GM19468 (cell line): ENCODE data around the gene IGFBP3.
"Not testable (repeated sequence)": the region's sequence is repeated elsewhere in the genome, so short reads cannot be mapped to it uniquely, and the experiment has no call there.

Source experiments
- ATAC-seq: cut with Tn5 transposase; IDR thresholded peaks from one replicate; pipeline ENCODE4 v1.9.1; 2021; ENCODE audit warnings: mild to moderate bottlenecking, moderate library complexity, moderate number of reproducible peaks; ENCODE audit not compliant: unreplicated experiment; ENCODE audit errors: extremely low read depth

IGFBP3 gene, protein sequence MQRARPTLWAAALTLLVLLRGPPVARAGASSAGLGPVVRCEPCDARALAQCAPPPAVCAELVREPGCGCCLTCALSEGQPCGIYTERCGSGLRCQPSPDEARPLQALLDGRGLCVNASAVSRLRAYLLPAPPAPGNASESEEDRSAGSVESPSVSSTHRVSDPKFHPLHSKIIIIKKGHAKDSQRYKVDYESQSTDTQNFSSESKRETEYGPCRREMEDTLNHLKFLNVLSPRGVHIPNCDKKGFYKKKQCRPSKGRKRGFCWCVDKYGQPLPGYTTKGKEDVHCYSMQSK

DNA sequence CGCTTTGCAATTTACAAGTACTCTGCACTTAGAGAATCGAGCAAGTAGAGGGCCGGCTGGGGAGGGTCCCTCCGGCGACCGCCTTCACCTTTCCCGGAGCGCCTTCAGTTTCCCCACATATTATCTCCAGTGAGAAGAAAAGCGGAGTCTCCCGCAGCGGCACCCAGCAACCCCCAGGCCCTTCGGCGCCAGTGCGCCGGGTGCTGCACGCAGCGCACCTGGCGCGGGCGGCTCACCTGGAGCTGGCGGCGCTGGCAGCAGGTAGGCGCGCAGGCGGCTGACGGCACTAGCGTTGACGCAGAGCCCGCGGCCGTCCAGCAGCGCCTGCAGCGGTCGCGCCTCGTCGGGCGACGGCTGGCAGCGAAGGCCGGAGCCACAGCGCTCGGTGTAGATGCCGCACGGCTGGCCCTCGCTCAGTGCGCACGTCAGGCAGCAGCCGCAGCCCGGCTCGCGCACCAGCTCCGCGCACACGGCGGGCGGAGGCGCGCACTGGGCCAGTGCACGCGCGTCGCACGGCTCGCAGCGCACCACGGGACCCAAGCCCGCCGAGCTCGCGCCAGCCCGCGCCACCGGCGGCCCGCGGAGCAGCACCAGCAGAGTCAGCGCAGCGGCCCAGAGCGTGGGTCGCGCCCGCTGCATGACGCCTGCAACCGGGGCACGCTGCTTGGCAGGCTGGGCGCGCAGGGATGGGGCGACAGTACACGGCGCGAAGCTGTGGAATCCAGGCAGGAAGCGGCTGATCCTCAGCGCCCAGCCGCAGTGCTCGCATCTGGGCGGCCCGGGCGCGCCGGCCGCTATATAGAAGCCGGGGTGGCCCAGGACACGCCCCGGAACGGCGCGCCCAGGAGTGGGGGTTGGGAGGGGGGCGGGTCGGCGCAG lies at the start of gene IGFBP3:
Gene IGFBP3, minus strand, starts transcription at position 771 of the 879 bp plus-strand sequence. Its CDS starts 132 bp downstream, at position 639.
- no peak for ATAC-seq

DNA sequence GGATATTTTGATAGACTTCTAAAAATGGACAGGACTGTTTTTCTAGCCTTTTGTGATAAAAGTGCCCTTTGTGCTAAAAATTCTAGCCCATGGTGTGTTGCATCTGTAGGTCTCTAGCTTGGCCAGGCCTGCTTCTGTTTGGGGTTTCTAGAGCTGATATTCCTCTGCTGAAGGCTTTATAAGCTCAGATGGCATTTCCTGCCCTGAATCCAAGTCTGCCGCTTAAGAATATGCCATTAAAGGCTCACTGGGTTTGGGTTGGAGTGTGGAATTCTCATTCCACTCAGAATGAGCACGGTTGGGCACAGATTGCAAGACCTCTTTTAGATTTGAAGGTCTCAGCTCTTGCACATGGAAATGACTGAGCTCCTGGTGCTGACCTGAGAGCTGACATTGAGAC lies 49.4 kb upstream of the IGFBP3 start:
- no peak for ATAC-seq

DNA sequence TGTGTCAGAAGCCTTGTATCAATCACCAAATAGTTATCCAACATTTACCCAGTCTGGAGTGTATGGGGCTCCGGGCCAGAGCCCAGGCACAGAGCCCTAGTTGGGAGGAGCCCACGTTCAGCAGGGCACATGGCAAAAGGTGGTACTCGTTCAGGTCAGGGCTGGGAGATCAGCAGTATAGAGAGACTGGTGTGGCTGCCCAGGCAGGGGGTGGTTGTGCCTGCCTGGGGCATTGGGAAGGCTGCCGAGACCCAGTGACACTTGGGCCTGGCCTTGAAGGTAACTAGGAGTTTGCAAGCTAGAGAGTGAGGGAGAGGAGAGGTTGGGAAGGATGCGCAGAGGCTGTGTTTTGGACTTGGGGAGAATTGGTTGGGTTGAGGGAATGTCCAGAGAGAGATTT lies 48.9 kb upstream of the IGFBP3 start:
- no peak for ATAC-seq

DNA sequence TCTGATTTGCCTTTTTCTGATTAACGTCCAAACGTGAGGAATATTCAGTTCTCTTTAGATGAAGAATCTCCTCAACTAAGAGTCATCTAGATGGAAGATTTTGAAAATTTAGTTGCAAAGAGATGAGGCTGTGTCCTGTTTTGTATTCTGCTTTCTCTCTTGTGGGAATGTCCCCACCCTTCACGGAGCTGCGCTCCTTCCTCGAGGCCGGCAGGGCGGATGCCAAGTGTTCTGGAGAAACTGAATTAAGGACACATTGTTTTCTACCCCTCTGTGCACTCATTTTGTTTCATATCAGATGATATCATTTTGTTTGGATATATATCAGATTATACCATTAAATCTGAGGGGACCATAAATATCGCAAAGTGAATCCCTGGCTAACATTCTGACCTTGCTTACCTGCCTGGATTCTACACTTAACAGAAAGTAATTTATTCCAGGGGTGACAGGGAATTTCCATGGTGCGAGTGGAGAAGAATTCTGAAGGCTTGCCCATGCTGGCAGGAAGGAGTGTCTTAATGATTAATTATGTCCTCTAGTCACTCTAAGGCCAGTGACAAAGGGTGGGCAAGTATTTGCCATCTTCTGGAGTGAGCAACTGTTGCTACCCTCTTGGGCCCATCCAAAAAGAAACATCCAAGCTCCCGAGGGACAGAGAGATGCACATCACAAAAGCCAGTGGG lies 47.9 kb upstream of the IGFBP3 start:
- ATAC-seq: no peak

DNA sequence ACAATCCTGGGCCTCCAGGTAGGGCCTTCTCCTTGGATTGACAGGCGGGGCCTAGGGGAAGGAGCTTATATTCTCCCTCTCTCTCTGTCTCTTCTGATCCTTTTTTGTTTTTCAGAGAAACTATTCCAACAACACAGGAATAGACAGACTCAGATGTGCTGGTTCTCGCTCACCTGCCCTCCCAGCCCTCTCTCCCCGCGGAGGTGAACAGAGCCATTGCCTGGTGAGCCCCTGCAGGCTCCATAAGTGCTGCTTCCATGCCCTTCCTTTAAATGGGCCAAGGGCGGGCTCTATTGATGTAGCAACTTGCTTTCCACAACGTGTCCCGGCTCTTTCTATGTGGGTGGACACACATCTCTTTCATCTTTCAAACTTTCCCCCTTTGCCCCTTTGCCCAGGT lies 47.2 kb upstream of the IGFBP3 start:
- no peak for ATAC-seq

DNA sequence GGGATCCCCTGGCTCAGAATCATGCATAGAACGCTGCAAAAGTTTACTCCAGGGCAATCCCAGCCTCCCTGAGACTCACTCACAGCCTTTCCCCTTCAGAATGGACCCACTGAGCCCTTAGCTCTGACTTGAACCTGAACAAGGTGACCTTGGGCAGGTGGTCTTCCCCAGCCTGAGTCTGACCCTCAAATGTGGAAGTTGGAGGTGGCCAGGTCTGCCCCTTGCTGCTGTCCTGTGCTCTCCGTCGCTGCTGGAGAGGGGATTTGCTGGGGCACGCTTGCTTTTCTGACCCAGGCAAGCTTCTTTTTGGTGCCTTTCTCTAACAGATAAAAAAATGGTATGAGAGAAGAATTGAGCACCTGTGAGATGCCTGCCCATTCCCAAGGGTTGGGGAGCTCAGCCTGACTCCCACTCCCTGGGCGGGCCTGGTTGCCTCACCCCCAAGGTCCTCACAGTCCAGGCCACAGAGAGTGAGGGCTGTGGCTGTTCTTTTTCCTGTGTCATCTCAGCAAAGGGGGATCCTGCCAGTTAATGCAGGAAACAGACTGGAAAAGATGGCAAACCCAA lies 46.6 kb upstream of the IGFBP3 start:
- no peak for ATAC-seq

DNA sequence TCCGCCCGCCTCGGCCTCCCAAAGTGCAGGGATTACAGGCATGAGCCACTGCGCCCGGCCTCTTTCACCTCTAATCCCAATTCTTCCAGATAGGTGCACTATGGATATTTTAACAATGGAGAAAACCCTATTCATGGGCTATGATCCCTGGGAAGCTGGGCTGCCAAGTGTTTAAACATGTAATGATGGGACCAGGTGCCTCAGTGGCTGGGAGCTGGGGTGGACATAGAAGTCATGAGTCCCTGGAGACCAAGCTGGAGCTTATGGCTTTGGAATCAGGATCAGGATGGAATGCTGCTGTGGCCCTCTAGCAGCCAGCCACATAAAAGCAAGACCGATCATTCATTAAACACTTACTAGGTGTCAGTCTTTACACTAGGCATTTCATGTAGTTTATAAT lies 41.8 kb upstream of the IGFBP3 start:
- no peak for ATAC-seq

DNA sequence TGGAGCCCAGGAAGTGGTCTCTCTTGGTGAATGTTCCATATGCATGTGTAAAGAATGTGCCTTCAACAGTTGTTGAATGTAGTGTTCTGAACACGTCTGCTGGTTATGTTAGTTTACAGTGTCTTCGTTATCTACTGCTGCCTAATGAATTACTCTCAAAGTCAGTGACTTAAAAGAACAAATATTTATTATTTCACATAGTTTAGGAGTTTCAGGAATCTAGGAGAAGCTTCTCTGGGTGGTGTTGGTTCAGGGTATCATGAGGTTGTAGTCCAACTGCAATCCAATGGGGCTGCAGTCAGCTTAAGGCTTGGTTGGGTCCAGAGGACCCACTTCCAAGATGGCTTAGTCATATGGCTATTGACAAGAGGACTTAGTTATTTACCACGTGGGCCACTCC lies 36.6 kb upstream of the IGFBP3 start:
- no peak for ATAC-seq

DNA sequence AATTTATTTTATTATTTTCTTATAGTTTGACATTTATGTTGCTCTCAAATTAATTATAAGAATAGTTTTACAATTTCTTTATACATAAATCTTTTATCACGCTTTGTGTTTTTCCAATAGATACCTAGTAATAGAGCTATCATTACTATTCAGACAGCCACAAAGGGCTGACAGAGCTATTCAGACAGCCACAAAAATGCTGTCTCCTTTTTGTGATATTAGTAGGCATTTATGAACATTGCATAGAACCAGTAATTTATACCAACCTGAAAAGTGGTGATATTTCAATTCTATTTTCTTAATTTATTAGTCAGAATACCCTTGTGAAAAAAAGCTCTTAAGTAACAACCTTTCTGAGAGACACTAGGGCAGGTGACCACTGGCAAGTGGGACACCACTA lies 34.2 kb upstream of the IGFBP3 start:
- no peak for ATAC-seq

DNA sequence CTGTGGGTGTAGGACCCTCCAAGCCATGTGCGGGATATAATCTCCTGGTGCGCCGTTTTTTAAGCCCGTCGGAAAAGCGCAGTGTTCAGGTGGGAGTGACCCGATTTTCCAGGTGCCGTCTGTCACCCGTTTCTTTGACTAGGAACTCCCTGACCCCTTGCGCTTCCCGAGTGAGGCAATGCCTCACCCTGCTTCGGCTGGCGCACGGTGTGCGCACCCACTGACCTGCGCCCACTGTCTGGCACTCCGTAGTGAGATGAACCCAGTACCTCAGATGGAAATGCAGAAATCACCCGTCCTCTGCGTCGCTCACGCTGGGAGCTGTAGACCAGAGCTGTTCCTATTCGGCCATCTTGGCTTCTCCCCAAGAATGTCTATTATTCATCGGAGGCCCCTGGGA lies 32.0 kb upstream of the IGFBP3 start:
- ATAC-seq: not testable (repeated sequence)

DNA sequence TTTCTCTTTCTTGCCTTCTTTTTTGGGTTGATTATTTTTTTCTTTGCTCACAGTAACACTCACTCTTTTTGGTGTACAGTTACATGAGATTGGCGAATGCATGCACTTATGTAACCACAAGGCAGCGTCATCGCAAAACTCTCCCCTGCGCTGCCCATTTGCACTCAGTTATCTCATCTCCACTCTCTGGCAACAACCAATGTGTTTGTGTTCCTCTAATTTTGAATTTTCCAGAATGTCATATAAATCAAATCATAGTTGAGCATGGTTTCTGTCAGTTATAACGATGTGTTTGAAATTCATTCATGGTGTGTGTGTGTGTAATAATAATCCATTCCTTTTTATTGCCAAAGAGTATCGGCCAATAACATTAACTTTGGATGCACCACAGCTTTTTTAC lies 23.0 kb upstream of the IGFBP3 start:
- no peak for ATAC-seq

DNA sequence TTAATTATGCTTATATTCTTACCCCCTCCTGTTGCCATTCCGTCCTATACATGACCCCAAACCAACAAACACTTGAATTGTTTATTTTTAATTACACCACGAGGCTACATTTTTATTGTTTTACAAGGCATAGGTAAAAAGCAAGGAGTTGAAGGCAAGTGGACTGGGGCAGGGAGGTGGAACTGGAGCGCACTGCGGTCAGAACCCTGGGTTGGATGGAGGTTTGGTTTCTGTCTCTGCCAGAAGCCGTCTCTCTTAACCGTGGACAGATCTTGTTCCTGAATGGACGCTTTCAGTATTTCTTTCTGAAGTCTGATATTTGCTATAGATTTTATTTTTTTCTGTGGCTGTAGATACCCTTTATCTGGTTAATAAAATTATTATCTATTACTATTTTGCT lies 19.9 kb upstream of the IGFBP3 start:
- no peak for ATAC-seq

DNA sequence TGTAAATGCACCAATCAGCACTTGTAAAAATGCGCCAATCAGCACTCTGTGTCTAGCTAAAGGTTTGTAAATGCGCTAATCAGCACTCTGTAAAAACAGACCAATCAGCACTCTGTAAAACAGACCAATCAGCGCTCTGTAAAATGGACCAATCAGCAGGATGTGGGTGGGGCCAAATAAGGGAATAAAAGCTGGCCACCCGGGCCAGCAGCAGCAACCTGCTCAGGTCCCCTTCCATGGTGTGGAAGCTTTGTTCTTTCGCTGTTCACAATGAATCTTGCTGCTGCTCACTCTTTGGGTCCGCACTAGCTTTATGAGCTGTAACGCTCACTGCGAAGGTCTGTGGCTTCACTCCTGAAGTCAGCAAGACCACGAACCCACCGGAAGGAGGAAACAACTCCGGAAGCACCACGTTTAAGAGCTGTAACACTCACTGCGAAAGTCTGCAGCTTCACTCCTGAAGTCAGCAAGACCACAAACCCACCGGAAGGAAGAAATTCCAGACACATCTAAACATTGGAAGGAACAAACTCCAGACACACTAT lies 19.2 kb upstream of the IGFBP3 start:
- ATAC-seq: not testable (repeated sequence)

DNA sequence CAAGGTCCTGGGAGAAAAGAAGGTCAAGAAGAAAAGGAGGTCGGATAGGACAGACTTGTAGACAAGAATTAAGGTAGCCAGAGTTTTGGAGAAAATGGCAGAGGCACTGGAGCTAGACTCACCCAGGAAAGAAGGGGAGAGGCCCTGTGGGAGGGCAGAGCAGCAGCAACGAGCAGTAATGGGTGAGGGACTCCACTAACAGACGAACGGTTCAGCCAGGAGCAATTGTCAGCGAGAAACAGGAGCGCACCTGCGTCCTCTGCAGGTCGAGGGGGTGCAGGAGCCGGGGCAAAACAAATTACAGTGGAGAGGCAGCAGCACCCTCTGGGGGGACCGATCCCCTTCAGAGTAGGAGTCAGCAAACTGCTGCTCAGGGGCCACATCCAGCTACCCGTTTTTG lies 18.5 kb upstream of the IGFBP3 start:
- no peak for ATAC-seq

DNA sequence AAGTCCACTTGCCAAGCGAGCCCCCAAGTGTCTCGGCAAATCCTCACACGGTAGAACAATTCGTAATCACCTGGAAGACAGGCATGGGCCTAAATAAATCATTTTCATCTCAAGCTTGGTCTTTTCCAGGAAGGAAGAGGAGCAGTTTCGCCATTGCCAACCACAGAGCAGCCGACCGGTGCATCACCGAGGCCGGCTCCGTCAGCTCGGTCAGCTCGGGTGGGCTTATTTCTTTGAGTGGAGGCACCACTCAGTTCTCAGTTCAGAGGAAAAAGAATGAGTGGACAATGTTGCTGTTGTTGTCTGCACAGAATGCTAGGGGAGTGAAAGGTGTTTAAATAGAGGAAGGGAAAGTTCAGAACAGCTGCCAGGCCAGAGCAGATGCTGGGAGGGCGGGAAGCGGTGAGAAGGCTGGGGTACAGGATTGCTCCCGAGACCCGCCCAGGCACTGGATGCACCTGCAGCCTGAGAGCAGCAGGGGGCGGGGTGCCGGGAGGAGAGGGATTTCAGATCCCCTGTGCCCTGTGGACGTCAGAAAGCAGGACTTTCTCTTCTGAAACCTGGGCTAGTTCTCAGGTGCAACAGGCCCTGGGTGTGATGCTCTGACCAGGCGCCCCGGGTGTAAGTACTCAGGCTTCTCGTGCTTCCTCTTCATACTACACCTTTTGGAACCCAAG lies 17.7 kb upstream of the IGFBP3 start:
- ATAC-seq: no peak

DNA sequence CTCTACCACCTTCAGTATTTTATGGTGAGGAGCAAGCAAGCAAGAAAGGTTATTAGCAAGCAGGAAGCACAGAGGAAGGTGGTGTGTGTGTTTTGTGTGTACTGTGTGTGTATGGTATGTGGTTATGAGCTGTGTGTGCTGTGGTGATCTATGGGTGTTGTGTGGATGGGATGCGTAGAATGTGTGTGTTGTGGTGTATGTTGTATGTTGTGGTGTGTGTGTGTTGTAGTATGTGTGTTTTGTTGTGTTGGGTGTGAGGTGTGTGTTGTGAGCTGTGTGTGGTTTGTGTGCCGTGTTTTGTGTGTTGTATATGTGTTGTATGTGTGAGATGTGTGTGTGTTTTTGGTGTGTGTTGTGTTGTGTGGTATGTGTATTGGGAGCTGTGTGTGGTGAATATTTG lies 16.8 kb upstream of the IGFBP3 start:
- no peak for ATAC-seq

DNA sequence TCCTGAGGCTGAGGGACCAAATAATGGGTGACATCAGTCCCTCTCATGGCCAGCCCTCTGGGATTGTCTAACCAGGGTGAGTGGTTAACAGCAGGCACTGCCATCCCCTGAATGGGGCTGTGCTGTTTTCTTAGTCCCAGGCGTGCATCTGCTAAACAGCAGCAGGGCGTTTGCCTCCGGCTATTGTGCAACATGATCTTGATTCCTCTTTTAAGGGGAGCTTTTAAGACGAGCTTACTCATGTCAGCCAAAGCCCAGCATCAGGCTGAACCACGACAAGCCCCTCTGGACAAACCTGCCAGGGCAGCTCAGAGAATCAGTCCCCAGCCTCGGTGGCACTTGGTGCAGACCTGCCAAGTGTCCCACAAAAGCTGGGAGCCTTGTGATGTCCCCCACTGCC lies 16.2 kb upstream of the IGFBP3 start:
- ATAC-seq: no peak

DNA sequence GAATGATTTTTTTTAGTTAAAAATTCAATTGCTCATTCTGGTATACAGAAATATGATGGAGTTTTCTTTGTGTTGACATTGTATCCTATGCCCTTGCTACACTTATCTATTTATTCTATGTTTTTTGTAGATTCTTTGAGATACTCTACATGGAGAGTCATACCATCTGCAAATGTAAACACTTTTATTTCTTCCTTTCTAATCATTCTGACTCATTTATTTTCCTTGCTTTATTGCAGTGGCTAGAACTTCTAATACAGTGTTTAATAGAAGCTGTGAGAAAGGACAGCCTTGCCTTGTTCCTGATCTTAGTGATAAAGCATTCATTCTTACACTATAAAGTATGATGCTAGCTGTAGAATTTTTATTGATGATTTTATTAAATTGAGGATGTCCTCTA lies 9.9 kb upstream of the IGFBP3 start:
- ATAC-seq: no peak

DNA sequence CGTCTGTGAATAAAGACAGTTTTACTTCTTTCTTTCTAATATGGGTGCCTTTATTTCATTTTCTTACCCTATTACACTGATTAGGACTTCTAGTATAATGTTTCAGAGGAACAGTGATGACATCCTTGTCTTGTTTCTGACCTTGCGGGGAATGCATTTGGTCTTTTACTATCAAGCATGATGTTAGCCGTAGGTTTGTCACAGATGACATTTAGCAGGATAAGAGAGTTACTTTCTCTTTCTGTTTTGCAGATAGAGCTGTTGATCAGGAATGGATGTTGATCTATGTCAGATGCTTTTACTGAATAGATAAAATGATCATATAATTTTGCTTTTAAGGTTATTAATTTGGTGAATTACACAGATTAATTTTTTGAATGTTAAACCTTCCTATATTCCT lies 6.6 kb upstream of the IGFBP3 start:
- no peak for ATAC-seq

DNA sequence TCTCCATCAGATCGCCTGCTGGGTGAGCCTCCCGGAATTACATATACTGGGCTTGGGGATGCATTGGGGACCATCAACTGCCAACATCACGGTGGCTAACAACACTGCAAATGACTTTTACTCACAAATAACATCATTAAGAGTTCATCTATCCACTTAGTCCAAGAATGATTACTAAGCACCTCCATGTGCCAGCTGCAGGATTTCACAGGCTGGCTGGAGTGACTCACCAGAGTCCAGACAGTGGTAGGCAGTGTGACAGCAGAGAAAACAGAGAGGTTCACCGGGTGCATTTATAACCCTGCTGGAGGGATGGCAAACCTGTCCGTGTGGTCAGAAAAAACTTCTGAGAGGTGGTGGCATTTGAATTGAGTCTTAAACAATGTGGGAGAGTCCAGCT lies 3.2 kb upstream of the IGFBP3 start:
- ATAC-seq: no peak
